HG03060 (cell line): ENCODE results near the gene GPR137.
"Not testable (repeated sequence)": the region's sequence is repeated elsewhere in the genome, so short reads cannot be mapped to it uniquely, and the experiment has no call there.

ENCODE experiments used
- ATAC-seq: cut with Tn5 transposase; IDR thresholded peaks from one replicate; pipeline ENCODE4 v1.9.1; 2021; ENCODE audit warnings: low read depth, moderate number of reproducible peaks; ENCODE audit not compliant: unreplicated experiment

The GPR137 gene

DNA sequence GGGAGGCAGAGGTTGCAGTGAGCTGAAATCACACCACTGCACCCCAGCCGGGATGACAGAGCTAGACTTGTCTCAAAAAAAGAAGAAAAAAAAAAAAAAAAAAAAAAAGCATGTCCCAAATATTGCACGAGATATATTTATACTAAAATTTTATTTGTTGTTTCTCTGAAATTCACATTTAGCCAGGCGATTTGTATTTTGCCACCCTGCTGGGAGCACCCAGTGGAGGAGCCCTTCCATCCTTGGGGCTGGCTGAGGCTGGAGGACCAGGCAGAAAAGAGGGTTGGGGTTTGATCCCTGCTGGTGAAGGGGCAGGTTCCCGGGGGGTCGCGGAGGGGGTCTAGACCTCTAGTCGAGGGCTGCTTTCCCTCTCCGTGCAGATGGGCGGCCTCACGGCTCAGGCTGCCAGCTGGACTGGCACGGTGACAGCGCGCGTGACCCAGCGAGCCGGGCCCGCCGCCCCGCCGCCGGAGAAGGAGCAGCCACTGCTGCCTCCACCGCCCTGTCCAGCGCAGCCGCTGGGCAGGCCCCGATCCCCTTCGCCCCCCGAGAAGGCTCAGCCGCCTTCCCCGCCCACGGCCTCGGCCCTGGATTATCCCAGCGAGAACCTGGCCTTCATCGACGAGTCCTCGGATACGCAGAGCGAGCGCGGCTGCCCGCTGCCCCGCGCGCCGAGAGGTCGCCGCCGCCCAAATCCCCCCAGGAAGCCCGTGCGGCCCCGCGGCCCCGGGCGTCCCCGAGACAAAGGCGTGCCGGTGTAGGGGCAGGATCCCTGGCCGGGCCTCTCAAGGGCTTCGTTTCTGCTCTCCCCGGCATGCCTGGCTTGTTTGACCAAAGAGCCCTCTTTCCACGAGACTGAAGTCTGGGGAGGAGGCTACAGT lies 13.6 kb downstream of the GPR137 start:
- ATAC-seq: no peak

DNA sequence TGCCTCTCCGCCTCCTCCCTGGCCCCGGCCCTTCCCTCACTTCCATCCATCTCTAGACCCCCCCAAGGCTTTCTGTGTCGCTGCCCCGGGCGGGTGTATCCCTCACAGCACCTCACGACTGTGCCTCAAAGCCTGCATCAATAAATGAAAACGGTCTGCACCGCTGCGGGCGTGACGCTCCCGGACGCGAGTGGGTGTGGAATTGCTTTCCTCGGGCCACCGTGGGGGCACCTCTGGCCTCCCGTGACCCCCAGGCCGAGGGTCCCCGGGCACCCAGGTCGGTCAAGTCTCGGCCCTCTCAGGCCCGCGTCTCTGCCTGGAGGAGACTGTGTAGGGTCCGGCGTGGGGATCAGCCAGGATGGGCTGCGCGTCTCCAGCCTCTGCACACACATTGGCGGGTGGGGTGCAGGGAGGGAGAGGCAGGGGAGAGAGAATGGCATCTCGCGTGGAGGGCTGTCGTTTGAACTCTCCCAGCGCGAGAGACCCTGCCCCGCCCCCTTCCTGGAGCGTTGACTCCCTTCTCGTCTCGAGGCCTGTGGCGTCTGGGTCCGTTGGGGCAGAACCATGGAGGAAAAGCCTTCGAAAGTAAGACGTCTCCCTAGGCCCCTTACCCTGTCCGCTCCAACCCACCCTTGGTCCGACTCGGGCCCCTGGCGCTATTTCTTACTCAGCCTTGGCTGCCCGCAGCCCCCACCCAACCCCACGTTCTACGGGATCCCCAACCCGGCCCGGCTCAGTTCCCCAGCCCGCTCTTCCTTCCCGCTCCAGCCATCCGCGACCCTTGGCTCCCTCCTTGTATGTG lies 14.4 kb downstream of the GPR137 start, which contains the start of gene CATSPERZ:
Gene CATSPERZ (plus strand): TSS at position 512 of the 802 bp plus-strand sequence. CDS start 53 bp downstream, at position 565.
- no peak for ATAC-seq

DNA sequence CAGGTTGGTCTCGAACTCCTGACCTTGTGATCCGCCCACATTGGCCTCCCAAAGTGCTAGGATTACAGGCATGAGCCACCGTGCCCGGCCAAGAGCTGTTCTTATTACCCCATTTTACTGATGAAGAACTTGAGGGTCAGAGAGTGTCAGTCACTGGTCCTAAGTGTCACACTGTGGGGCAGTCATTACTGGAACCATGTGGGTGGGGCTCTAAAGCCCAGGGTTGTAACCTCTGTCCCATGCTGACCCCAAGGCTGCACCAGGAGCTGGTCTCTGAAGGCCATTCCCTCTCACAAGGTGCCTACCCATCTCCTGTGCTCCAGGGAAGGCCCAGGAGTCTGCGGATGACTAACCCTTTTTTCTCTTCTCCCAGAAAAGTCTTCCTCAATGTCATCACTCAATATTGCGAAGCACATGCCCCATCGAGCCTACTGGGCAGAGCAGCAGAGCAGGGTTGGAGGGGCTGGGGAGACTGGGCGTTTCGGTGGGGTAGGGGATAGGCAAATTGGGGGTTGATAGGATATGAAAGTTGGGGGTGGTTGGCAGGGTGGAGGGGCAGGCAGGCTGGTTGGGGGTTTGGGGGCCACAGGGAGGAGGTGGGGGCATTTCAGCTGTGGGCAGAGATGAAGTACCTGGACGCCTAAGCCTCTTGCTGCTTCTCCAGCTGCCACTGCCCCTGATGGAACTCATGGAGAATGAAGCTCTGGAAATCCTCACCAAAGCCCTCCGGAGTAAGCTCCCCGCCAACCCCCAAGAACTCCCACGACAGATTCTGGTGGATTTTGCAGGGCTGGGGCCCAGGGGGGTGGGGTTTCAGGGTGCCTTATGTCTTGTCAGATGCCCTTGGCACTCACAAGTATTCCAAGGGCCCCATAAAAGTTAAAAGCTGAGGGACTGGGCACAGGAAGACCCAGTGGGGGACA lies 17.7 kb downstream of the GPR137 start:
- ATAC-seq: no peak

DNA sequence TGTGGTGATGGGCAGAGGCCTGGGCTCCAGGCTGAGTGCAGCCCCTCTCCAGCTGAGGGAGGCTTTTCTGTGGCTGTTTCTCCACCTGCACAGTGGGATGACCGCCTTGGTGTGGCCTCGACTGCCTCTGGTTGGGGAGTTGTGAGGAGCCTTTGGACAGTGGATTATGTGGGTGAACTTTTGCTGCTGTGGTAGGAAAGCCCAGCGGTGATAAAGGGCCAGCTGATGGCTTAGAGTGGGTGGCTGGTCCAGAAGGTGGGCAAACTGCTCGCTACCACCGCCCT lies 18.3 kb downstream of the GPR137 start:
- ATAC-seq: no peak

DNA sequence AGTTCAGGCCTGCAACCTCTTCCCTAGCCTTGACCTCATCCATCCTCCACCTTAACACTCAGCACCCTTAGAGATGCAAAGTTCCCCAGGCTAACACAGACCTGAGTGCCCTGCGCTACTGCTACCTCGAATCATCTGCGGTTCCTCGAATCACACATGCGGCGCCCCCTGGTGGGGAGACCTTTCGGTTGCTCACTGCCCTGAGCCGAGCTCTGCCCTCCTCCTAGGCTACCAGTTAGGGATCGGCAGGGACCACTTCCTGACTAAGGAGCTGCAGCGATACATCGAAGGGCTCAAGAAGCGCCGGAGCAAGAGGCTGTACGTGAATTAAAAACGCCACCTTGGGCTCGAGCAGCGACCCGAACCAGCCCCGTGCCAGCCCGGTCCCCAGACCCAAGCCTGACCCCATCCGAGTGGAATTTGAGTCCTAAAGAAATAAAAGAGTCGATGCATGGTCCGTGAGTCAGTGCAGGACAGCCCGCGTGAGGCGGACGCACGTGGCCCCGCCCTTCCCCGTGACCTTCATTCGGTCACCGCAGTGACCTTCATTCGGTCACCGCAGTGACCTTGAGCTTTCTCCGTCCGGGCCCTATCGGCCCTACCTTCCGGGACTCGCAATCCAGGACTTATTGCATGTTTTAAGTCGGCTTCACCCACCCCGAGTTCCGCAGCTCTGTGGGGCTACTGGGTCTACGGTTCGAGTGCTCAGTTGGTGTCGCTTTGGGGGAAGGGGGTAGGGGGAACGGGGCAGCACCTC lies 18.8 kb downstream of the GPR137 start:
- ATAC-seq: peak; percentile 25

DNA sequence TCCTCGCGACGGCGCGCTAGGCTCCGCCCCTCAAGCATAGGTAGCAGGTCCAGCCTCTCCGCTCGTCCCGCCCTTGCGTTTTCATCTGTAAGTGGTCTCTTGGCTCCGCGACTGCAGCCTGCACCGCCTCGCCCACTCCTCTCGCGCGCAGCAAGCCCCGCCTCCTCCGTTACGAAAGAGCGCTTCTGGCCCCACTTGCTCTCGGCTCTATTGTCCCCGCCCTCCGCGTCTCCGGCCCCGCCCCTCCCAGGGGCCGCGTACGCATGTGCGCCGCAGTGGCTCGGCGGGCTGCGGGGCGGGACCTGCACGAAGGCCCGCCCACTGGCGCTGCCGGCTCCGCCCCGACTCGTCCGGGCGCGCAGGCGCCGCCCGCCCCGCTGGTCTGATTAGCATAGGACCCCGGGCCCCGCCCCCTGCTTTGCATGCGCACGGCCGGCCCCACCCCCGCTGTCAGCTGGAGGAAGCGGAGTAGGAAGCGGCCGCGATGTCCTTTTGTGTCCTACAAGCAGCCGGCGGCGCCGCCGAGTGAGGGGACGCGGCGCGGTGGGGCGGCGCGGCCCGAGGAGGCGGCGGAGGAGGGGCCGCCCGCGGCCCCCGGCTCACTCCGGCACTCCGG lies 19.5 kb downstream of the GPR137 start, which contains the start of gene ESRRA:
Gene ESRRA (plus strand): TSS at position 450 of the 616 bp plus-strand sequence. CDS start 1,656 bp downstream, outside the sequence.
- peak; percentile 51 for ATAC-seq

DNA sequence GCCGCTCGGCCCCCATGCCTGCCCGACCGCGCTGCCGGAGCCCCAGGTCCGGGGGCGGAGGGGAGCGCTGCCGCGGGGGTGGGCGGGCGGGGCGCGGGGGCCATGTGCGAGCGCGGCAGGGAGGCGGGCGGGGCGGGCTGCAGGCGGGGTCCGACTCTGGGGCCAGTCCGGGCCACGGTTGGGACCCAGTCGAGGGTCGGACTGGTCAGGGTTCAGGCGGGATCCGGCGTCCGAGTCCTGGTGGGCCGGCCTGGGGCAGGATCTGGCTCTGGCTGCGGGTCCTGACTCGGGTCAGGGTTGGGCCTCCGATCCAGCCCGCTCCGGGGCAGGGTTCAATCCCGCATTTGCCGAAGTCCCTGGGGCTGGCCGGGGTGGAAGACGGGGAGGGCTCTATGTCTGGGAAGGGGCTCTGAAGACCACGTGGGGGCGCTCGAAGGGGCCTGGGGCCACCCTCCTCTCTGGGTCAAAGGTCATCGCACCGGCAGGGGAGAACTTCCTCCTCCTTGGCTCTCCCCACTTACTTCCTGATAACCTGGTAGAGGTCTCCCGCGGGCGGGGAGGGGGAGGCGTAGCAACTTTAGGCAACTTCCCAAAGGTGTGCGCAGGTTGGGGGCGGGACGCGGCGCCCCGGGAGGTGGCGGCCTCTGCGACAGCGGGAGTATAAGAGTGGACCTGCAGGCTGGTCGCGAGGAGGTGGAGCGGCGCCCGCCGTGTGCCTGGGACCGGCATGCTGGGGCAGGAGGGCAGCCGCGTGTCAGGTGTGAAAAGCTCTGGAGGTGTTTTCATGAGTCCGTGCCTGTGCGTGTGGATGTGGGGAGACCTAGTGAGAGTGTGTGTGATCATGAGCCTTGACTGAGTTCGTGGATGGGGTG lies 20.3 kb downstream of the GPR137 start:
- ATAC-seq: no peak

DNA sequence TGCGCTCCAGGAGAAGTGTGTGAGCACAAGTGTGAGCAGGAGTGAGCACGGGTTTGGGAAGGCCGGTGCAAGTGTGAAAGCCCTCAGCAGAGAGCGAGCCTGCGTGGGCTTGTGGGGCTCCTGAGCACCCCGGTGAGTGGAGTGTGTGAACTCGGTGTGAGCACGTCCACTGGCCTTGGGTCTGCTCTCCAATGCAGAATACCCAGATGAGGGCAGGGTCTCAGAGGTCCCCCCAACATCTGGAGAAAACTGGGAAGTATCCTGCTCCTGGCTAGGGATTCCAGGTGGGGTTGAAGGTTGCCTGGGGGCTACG lies 20.9 kb downstream of the GPR137 start:
- no peak for ATAC-seq

DNA sequence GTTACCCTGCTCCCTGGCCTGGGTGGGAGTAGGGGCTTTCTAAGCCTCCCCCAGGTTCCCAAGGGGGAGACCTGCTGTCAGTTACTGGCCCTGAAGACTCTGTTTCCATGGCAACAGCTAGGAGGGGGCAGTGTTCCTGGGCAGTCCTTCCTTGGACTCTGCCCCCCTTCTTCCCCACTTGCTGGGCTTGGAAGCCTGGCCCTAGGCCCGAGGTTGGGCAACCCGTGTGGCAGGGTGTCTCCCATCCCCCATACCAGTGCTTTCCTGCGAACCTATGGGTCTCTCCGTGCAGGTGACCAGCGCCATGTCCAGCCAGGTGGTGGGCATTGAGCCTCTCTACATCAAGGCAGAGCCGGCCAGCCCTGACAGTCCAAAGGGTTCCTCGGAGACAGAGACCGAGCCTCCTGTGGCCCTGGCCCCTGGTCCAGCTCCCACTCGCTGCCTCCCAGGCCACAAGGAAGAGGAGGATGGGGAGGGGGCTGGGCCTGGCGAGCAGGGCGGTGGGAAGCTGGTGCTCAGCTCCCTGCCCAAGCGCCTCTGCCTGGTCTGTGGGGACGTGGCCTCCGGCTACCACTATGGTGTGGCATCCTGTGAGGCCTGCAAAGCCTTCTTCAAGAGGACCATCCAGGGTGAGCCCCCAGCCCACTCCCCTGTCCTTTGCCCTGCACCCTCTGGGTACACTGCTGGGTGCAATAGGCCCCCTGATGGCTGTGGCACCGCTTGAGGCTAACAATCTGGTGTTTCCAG lies 21.4 kb downstream of the GPR137 start:
- ATAC-seq: no peak

DNA sequence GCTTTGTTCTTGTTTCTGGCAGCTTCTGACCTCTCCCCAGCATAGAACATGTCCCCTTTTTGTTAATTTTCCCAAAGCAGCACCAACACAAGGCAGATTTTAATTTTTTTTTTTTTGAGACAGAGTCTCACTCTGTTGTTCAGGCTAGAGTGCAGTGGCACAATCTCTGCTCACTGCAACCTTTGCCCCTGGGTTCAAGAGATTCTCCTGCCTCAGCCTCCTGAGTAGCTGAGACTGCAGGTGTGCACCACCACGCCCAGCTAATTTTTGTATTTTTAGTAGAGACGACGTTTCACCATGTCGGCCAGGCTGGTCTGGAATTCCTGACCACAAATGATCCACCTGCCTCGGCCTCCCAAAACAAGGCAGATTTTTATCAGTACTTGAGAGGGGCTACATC lies 22.1 kb downstream of the GPR137 start:
- not testable (repeated sequence) for ATAC-seq

DNA sequence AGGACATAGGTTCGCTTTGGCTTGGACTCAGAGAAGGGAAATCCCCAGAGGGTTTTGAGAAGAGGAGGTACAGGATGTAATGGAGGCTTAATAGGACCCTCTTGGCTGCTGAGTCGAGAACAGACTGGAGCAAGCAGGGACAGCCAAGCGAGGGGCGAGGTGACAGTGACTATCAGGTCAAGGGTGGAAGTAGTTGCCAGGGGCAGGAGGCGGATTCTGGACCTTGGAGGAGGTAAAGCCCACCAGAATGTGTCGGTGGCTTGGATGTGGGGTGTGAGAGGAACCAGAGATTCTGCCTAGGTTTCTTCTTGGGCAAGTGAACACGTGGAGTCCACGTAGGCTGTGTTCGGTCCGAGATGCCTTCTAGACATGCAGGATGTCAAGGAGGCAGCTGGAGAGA lies 27.3 kb downstream of the GPR137 start:
- no peak for ATAC-seq

DNA sequence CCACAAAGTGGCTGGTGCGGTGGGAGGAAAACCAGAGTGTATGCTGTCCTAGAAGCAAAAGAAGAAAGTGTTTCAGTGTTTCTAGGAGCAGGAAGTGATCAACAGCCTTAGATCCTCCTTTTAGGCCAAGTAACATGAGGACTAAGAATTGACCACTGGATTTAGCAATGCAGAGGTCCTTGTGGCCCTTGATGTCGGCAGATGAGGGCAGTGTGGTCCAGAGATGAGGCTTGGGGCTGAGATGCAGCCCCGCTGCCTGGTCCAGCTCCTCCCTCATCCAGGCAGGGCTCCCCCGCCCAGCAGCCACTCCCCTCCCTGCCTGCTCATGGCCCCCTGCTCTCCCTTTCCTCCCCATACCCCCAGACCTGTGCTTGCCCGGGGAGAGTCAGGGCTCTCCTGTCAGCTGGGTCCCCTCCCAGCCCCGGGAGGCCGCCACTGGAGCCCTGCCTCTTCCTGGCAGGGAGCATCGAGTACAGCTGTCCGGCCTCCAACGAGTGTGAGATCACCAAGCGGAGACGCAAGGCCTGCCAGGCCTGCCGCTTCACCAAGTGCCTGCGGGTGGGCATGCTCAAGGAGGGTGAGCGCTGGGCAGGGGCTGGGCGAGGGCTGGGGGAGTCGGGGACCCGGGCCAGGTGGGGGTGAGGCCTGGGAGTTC lies 28.0 kb downstream of the GPR137 start:
- ATAC-seq: no peak

DNA sequence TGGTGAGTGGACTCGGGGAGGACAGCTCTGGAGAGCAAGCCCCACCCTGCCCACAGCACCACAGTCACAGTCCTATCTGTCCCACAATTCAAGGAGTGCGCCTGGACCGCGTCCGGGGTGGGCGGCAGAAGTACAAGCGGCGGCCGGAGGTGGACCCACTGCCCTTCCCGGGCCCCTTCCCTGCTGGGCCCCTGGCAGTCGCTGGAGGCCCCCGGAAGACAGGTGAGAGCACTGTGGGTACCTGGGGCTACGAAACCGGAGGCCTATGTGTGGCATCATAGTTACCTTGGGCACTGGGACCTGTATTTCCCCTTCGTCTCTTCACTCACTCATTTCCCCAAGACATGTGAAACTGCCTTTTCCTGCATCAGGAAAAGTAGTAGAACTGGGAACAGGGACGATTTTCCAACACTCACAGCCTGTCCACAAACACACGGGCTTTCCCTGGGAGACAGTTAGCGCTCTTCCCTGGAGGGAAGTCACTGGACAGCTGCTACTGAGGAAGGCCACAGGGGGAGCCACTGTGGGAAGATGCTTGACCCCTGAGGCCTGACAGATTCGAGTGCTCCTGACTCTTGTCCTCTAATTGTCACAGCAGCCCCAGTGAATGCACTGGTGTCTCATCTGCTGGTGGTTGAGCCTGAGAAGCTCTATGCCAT lies 28.6 kb downstream of the GPR137 start:
- ATAC-seq: no peak

DNA sequence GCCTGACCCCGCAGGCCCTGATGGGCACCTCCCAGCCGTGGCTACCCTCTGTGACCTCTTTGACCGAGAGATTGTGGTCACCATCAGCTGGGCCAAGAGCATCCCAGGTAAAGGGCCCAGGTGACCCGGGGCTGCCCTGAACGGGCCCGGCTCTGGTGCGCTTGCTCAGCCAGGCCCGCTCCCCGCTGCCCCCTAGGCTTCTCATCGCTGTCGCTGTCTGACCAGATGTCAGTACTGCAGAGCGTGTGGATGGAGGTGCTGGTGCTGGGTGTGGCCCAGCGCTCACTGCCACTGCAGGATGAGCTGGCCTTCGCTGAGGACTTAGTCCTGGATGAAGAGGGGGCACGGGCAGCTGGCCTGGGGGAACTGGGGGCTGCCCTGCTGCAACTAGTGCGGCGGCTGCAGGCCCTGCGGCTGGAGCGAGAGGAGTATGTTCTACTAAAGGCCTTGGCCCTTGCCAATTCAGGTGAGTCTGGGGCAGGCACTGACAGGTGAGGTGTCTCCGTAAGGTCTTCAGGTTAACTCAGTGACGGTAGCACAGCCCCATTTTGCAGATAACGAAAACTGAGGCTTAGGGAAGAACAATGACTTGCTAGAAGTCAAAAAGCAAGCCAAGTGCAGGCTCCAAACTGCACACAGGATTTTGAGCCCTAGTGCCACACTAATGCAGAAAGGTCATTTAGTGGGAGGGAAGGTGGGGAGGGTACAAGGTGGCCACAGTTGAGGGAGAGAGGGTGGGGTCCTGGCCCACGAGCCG lies 29.3 kb downstream of the GPR137 start:
- no peak for ATAC-seq

DNA sequence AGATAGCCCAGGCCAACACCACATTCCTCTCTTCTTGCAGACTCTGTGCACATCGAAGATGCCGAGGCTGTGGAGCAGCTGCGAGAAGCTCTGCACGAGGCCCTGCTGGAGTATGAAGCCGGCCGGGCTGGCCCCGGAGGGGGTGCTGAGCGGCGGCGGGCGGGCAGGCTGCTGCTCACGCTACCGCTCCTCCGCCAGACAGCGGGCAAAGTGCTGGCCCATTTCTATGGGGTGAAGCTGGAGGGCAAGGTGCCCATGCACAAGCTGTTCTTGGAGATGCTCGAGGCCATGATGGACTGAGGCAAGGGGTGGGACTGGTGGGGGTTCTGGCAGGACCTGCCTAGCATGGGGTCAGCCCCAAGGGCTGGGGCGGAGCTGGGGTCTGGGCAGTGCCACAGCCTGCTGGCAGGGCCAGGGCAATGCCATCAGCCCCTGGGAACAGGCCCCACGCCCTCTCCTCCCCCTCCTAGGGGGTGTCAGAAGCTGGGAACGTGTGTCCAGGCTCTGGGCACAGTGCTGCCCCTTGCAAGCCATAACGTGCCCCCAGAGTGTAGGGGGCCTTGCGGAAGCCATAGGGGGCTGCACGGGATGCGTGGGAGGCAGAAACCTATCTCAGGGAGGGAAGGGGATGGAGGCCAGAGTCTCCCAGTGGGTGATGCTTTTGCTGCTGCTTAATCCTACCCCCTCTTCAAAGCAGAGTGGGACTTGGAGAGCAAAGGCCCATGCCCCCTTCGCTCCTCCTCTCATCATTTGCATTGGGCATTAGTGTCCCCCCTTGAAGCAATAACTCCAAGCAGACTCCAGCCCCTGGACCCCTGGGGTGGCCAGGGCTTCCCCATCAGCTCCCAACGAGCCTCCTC lies 30.2 kb downstream of the GPR137 start:
- ATAC-seq: not testable (repeated sequence)
